ENCODE results near the gene BNC1. TPM values are rescaled to one million over a fixed set of nuclear protein-coding genes. Genes with fewer than 3 reads are reported as not detected.
A peak's percentile ranks its signal among the peaks of the same experiment; 100 is the strongest.

The BNC1 gene, protein sequence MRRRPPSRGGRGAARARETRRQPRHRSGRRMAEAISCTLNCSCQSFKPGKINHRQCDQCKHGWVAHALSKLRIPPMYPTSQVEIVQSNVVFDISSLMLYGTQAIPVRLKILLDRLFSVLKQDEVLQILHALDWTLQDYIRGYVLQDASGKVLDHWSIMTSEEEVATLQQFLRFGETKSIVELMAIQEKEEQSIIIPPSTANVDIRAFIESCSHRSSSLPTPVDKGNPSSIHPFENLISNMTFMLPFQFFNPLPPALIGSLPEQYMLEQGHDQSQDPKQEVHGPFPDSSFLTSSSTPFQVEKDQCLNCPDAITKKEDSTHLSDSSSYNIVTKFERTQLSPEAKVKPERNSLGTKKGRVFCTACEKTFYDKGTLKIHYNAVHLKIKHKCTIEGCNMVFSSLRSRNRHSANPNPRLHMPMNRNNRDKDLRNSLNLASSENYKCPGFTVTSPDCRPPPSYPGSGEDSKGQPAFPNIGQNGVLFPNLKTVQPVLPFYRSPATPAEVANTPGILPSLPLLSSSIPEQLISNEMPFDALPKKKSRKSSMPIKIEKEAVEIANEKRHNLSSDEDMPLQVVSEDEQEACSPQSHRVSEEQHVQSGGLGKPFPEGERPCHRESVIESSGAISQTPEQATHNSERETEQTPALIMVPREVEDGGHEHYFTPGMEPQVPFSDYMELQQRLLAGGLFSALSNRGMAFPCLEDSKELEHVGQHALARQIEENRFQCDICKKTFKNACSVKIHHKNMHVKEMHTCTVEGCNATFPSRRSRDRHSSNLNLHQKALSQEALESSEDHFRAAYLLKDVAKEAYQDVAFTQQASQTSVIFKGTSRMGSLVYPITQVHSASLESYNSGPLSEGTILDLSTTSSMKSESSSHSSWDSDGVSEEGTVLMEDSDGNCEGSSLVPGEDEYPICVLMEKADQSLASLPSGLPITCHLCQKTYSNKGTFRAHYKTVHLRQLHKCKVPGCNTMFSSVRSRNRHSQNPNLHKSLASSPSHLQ
- 1 to 10 TPM in 1 of 4 donors, under 1 TPM in 3; 0.16 to 2.0 (median 0.27) TPM for total RNA-seq

DNA sequence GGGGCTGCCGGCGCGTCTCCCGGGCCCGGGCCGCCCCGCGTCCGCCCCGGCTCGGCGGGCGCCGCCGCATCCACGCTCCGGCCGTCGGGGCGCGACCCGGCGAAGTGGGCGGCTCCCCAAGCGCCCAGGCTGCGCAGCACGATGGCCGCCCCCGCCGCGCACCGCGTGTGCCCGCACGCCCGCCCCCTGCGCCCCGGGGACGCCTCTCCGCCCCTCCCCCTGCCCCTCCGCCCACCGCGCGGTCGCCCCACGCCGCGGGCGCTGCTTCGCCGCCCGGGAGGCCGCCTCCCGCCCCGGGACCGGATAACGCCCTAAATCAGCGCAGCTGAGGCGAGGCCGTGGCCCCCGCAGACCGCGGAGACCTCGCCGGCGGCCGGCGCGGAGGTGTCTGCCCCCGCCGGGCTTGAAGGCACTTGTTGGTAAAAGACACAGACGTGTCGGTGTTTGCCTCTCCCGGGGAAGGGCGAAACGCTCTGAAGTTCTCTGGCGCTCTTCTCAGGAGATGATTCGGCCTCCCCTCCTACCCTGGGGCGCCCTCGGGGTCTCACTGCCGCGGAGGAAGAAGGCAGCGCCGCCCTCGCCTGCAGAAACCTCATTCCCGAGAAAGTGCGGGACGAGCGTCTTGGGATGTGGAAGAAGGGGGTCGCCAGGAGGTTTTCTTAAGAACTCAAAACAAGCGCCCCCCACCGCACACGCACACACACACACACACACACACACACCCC is at the start of gene BNC1:
BNC1 (minus strand) TSS at position 106 of the 725 bp plus-strand sequence; CDS start at position 70, 36 bp downstream.
- Histone ChIP-seq H3K4me3 (peak within 1 kb of the TSS; percentile 23 to 51), H3K9me3 (no peaks in the 10 kb centered on the region), H3K27me3 (peaks cover 75% of the 10 kb centered on the region), H3K36me3 (no peaks in the 10 kb centered on the region), H3K27ac (no peak within 1 kb of the TSS), H3K4me1 (peaks cover 0 to 22% (median 6%) of the 10 kb centered on the region in 3 donors)
- no peak for ATAC-seq
- TF ChIP-seq EP300 (IDR thresholded peaks at IDR 0.05) (no peak), POLR2AphosphoS5 (IDR thresholded peaks at IDR 0.05) (no peak), POLR2A (IDR thresholded peaks at IDR 0.05) (no peak)
- TF ChIP-seq, protein P1, sequence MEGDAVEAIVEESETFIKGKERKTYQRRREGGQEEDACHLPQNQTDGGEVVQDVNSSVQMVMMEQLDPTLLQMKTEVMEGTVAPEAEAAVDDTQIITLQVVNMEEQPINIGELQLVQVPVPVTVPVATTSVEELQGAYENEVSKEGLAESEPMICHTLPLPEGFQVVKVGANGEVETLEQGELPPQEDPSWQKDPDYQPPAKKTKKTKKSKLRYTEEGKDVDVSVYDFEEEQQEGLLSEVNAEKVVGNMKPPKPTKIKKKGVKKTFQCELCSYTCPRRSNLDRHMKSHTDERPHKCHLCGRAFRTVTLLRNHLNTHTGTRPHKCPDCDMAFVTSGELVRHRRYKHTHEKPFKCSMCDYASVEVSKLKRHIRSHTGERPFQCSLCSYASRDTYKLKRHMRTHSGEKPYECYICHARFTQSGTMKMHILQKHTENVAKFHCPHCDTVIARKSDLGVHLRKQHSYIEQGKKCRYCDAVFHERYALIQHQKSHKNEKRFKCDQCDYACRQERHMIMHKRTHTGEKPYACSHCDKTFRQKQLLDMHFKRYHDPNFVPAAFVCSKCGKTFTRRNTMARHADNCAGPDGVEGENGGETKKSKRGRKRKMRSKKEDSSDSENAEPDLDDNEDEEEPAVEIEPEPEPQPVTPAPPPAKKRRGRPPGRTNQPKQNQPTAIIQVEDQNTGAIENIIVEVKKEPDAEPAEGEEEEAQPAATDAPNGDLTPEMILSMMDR (IDR thresholded peaks at IDR 0.05), result no peak
- WGBS, 2 donors (ENCODE audit: low coverage in 1 of 2), result 0% methylated on average over 3 of the region's 93 CpGs; no CpG with 5 or more reads in 1 of the 2 donors

DNA sequence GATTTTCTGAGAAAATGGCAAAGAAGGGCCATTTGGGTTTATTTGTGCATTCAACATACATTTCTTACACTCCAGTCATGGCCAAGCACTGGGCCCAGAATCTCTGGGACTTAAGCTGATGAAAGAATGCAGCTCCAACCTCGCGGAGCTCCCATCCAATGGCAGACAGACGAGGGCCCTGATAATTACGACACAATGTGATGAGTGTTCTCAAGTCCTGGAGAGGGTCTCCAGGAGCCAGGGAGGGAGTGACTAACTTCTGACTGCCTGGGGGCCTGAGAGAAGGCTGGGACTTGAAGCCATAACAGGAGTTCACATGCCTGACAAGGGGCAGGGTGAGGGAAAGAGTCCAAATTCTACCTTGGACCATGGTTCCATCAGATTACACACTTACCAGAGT is 42.6 kb upstream of the BNC1 start:
- Histone ChIP-seq H3K36me3 (no peaks in the 10 kb centered on the region), H3K4me3 (no peak overlapping the region), H3K27me3 (peaks cover 29% of the 10 kb centered on the region), H3K4me1 (no peaks in the 10 kb centered on the region), H3K27ac (no peak overlapping the region), H3K9me3 (no peaks in the 10 kb centered on the region)
- WGBS, 2 donors (ENCODE audit: low coverage in 1 of 2), result 58% methylated on average over 2 of the region's 4 CpGs; no CpG with 5 or more reads in 1 of the 2 donors
- ATAC-seq, result no peak
- no peak for TF ChIP-seq POLR2A (IDR thresholded peaks at IDR 0.05)
- no peak for TF ChIP-seq POLR2AphosphoS5 (IDR thresholded peaks at IDR 0.05)
- no peak for TF ChIP-seq EP300 (IDR thresholded peaks at IDR 0.05)
- TF ChIP-seq, protein P1 (IDR thresholded peaks at IDR 0.05), result no peak

DNA sequence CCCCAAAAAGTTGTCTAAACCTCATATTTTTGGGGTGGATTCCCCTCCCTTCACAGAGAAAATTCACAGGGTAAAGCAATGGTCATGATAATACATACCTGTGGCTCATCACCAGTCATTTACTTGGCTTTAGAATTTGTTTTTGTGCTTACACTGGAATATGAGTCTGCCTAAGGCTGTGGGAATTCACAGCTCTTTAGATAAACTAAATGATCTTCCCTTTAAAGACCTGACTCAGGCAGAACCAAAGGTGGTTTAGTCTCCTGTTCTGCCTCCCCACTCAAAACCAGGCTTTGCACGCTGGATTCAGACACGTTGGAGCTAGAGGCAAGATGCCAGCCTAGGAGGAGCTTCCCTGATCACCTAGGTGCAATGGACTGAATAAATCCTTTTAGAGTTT is 40.3 kb upstream of the BNC1 start:
- Histone ChIP-seq H3K27me3 (peaks cover 29% of the 10 kb centered on the region), H3K4me3 (no peak overlapping the region), H3K9me3 (no peaks in the 10 kb centered on the region), H3K4me1 (no peaks in the 10 kb centered on the region), H3K27ac (no peak overlapping the region), H3K36me3 (no peaks in the 10 kb centered on the region)
- 52 to 54% methylated on average over 2 of the region's 2 CpGs for WGBS, 2 donors (ENCODE audit: low coverage in 1 of 2)
- no peak for ATAC-seq
- TF ChIP-seq EP300 (IDR thresholded peaks at IDR 0.05), result no peak
- TF ChIP-seq POLR2AphosphoS5 (IDR thresholded peaks at IDR 0.05), result no peak
- TF ChIP-seq POLR2A (IDR thresholded peaks at IDR 0.05), result no peak
- TF ChIP-seq, protein P1 (IDR thresholded peaks at IDR 0.05), result no peak

DNA sequence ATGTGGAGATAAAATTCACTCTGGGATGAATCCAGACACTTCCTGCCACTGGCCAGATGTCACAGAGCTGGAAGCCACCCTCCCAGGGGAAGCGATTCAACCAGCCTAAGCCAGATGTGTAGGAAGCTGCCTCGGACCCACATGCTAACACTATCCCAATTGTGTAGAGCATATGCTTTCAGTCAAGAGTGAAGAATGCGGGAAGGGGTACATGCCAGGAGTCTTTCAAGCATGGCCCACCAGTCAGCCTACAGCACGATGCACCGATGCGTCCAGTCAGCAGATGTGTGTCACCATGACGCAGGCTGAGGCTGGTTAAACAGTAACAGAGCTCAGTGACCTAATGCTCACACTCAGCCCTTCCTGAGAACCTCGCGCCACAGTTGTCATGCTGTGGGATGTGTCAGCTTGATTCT is 38.8 kb upstream of the BNC1 start:
- H3K27ac ChIP-seq, result no peak overlapping the region
- H3K4me1 ChIP-seq, result no peaks in the 10 kb centered on the region
- no peak for ATAC-seq
- WGBS, 2 donors (ENCODE audit: low coverage in 1 of 2), result 23 to 50% methylated on average over 2 to 6 of the region's 9 CpGs
- peaks cover 35% of the 10 kb centered on the region for H3K27me3 ChIP-seq
- peaks cover 0 to 8% (median 0%) of the 10 kb centered on the region in 3 donors for H3K9me3 ChIP-seq
- no peak overlapping the region for H3K4me3 ChIP-seq
- H3K36me3 ChIP-seq, result no peaks in the 10 kb centered on the region
- TF ChIP-seq POLR2A (IDR thresholded peaks at IDR 0.05), result no peak
- TF ChIP-seq, protein P1 (IDR thresholded peaks at IDR 0.05), result no peak
- TF ChIP-seq POLR2AphosphoS5 (IDR thresholded peaks at IDR 0.05), result no peak
- TF ChIP-seq EP300 (IDR thresholded peaks at IDR 0.05), result no peak
